Smooth muscle cell (in vitro differentiated cells): ENCODE measurements around the gene DGAT2L6. TPM values are rescaled to one million over a fixed set of nuclear protein-coding genes. Genes with fewer than 3 reads are reported as not detected.

Source experiments
- DNase-seq: peaks from one replicate; lab custom pipeline; 2025; ENCODE audit not compliant: unreplicated experiment; lab: John Stamatoyannopoulos, UW
- H2AFZ ChIP-seq: fragments of 200-600 bp; sonication (generic); 2 replicates; pipeline ENCODE4 v1.6.0; 2016; ENCODE audit warnings: antibody characterized with exemption, low read depth, mild to moderate bottlenecking
- H3F3A ChIP-seq: fragments of 200-600 bp; sonication (generic); 2 replicates; pipeline ENCODE4 v1.6.0; 2017; ENCODE audit warnings: antibody characterized with exemption, low read depth
- H3K27ac ChIP-seq: fragments of 200-600 bp; sonication (generic); 2 replicates; pipeline ENCODE4 v1.5.1; 2016; ENCODE audit warnings: low read depth, mild to moderate bottlenecking
- H3K27me3 ChIP-seq: fragments of 200-600 bp; sonication (generic); 2 replicates; pipeline ENCODE4 v1.6.1; 2016; ENCODE audit warnings: low read depth, mild to moderate bottlenecking
- H3K36me3 ChIP-seq: fragments of 200-600 bp; sonication (generic); 2 replicates; pipeline ENCODE4 v1.5.1; 2016; ENCODE audit warnings: low read depth
- H3K4me1 ChIP-seq: fragments of 200-600 bp; sonication (generic); 2 replicates; pipeline ENCODE4 v1.5.1; 2016; ENCODE audit warnings: low read depth
- H3K4me2 ChIP-seq: fragments of 200-600 bp; sonication (generic); 2 replicates; pipeline ENCODE4 v1.6.0; 2016; ENCODE audit warnings: mild to moderate bottlenecking
- H3K4me3 ChIP-seq: fragments of 200-600 bp; sonication (generic); 2 replicates; pipeline ENCODE4 v1.5.1; 2016; ENCODE audit warnings: mild to moderate bottlenecking
- H3K79me2 ChIP-seq: fragments of 200-600 bp; sonication (generic); 2 replicates; pipeline ENCODE4 v1.6.0; 2016; ENCODE audit warnings: low read depth, mild to moderate bottlenecking
- H3K9ac ChIP-seq: fragments of 200-600 bp; sonication (generic); 2 replicates; pipeline ENCODE4 v1.6.0; 2016; ENCODE audit warnings: low read depth
- H3K9me3 ChIP-seq: fragments of 200-600 bp; sonication (generic); replicated peaks from 2 replicates; pipeline ENCODE4 v1.5.1; 2016; ENCODE audit warnings: low read depth
- H4K20me1 ChIP-seq: fragments of 200-600 bp; sonication (generic); 2 replicates; pipeline ENCODE4 v1.6.0; 2016; ENCODE audit warnings: low read depth
- CTCF ChIP-seq: fragments of 200-600 bp; sonication (generic); IDR thresholded peaks from 2 replicates; pipeline ENCODE4 v1.5.1; 2017; ENCODE audit warnings: borderline replicate concordance, mild to moderate bottlenecking, antibody characterized with exemption; ENCODE audit not compliant: insufficient read depth, poor library complexity, severe bottlenecking
- WGBS: methylation state at CpG from one replicate; pipeline ENCODE4 v1.1.7; 2016; ENCODE audit warnings: low lambda C conversion rate; 5-methylcytosine and 5-hydroxymethylcytosine counted together
- polyA plus RNA-seq: library from polyadenylated mRNA; unstranded; fragments of >200 nt; fragmentation: Nextera tagmentation; extraction: Ambion mirVana; gene quantifications from 2 replicates; pipeline ENCODE4 v1.2.1, GENCODE V29; 2016
- total RNA-seq: library from RNA; depleted of rRNA; stranded (reverse); fragments of >200 nt; gene quantifications from 2 replicates; pipeline ENCODE4 v1.2.3, GENCODE V29; 2014

The DGAT2L6 gene
- total and polyA plus RNA-seq, 2 experiments from 2014 or later: not detected

GRCh38 chrX:70247252-70247651, 70.0 kb downstream of the DGAT2L6 start:
- Histone ChIP-seq H4K20me1 (no peaks in the 10 kb centered on the region), H3K4me1 (no peaks in the 10 kb centered on the region), H3K27ac (no peak overlapping the region), H2AFZ (no peak overlapping the region), H3K9ac (no peak overlapping the region), H3K27me3 (no peaks in the 10 kb centered on the region), H3K9me3 (no peaks in the 10 kb centered on the region), H3K4me2 (no peak overlapping the region), H3F3A (no peaks in the 10 kb centered on the region), H3K4me3 (no peak overlapping the region), H3K79me2 (no peaks in the 10 kb centered on the region), H3K36me3 (no peaks in the 10 kb centered on the region)
- no peak for DNase-seq
- WGBS: 94% methylated on average over 2 of the region's 2 CpGs
- TF ChIP-seq CTCF: no peak

DNA sequence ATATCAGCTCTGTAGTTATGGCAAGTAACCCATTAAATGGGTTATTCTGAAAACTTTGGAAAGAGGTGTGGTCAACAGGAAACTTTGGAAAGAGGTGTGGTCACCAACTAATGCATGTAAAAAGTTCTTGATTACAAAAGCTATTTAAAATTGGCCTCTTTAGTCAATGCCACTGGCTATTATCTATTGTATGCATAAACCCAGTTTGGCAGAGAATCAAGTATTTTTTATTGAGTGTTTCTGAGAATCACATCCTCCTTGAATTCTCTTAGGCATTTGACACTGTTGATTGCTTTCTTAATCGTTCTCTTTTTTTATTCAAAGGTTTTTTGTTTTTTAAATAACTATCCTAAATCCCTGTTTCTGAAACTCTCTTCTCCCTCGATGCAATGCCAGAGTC, 75.2 kb downstream of the DGAT2L6 start:
- H3K36me3 ChIP-seq: no peaks in the 10 kb centered on the region
- H3K9me3 ChIP-seq: no peaks in the 10 kb centered on the region
- no peak overlapping the region for H2AFZ ChIP-seq
- H3F3A ChIP-seq: no peaks in the 10 kb centered on the region
- no peak overlapping the region for H3K9ac ChIP-seq
- H3K4me3 ChIP-seq: no peak overlapping the region
- no peak overlapping the region for H3K27ac ChIP-seq
- H3K79me2 ChIP-seq: no peaks in the 10 kb centered on the region
- no peak overlapping the region for H3K4me2 ChIP-seq
- no peaks in the 10 kb centered on the region for H3K4me1 ChIP-seq
- no peaks in the 10 kb centered on the region for H3K27me3 ChIP-seq
- no peak for TF ChIP-seq CTCF
- no peak for DNase-seq
- no peaks in the 10 kb centered on the region for H4K20me1 ChIP-seq
- 59% methylated on average over 2 of the region's 2 CpGs for WGBS

GRCh38 chrX:70253377-70254062, 76.2 kb downstream of the DGAT2L6 start:
- DNase-seq: no peak
- Histone ChIP-seq H3K36me3 (no peaks in the 10 kb centered on the region), H3K9me3 (no peaks in the 10 kb centered on the region), H2AFZ (no peak overlapping the region), H3K79me2 (no peaks in the 10 kb centered on the region), H3K4me1 (no peaks in the 10 kb centered on the region), H3K4me3 (no peak overlapping the region), H3K27ac (peak overlapping the region; percentile 87), H3K27me3 (no peaks in the 10 kb centered on the region), H3K4me2 (no peak overlapping the region), H3K9ac (peak overlapping the region; percentile 17), H4K20me1 (no peaks in the 10 kb centered on the region), H3F3A (no peaks in the 10 kb centered on the region)
- TF ChIP-seq CTCF: no peak
- 63% methylated on average over 3 of the region's 3 CpGs for whole genome bisulfite sequencing

GRCh38 chrX:70254063-70254400, 76.7 kb downstream of the DGAT2L6 start:
- Histone ChIP-seq H3K79me2 (no peaks in the 10 kb centered on the region), H3F3A (no peaks in the 10 kb centered on the region), H3K9me3 (no peaks in the 10 kb centered on the region), H3K4me2 (no peak overlapping the region), H2AFZ (no peak overlapping the region), H3K27me3 (no peaks in the 10 kb centered on the region), H3K4me1 (no peaks in the 10 kb centered on the region), H4K20me1 (no peaks in the 10 kb centered on the region), H3K36me3 (no peaks in the 10 kb centered on the region), H3K27ac (peak overlapping the region; percentile 87), H3K4me3 (no peak overlapping the region), H3K9ac (peak overlapping the region; percentile 17)
- TF ChIP-seq CTCF: no peak
- 79% methylated on average over 1 of the region's 1 CpG for WGBS
- DNase-seq: no peak
